Stimulated activated CD8-positive, alpha-beta memory T cell treated with anti-CD3 and anti-CD28 coated beads, Interleukin-4, amount 100 ng/mL, for 48 hours (primary cell): ENCODE results near the gene SLC22A1.
"Not testable (repeated sequence)": the region's sequence is repeated elsewhere in the genome, so short reads cannot be mapped to it uniquely, and the experiment has no call there.

Experiments used
- DNase-seq: peaks from one replicate; pipeline ENCODE4 v3.0.0-alpha.2; 2020

The SLC22A1 gene

DNA sequence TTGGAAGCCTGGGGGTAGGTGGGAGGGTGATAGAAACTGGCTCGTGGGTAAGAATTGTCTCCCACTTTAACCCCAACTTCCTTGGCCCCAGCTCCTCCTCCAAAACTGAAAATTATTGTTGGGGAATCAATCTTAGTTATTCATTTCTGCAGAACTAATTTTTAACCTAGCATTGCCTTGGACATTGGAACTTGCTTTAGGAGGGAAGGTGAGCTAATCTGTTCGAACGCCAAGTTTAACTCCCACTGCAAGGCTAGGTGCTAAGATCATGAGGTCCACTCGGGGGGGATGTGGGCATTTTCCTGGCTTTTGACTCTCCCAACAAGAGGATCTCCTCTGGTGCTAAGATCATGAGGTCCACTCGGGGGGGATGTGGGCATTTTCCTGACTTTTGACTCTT, 3.5 kb downstream of the SLC22A1 start:
- DNase-seq = not testable (repeated sequence)

DNA sequence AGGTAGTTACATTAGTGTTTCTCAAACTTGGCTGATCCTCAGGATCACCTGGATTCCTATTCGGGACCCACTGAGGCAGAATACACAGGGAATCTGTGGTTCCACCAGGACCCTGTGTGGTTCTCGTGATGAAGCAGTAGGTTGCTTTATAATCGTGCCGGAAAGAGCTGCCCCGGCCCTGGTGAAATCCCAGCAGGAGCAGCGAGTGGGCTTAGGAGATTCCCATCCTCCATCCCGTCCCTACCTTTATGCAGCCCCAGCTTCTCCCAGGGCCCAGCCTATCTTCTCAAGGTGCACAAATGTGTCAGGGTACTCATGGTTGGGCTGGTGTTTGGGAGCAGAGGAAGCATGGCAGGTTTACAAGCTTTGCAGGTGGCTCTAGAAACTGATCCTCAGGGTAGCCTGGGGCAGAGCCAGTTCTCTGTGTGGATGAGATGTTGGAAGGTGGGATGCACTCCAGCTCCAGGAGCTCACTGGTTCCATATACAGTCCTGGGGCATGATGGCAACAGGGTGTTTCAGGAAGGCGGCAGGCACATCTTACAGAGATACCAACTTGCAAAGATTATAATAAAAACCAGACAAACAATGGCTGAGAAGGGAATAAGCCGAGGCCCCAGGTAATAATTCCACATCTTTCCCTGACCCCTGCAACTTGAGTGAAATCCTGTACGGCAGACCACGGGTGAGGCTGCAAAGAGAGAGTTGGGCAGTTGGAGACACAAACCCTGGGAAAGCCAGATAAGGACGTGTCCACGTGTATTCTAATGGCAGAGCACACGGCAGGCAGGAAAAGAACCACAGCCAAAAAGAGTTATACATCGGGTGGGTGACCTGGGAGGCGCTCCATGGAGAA, 5.9 kb downstream of the SLC22A1 start:
- DNase-seq = no peak

DNA sequence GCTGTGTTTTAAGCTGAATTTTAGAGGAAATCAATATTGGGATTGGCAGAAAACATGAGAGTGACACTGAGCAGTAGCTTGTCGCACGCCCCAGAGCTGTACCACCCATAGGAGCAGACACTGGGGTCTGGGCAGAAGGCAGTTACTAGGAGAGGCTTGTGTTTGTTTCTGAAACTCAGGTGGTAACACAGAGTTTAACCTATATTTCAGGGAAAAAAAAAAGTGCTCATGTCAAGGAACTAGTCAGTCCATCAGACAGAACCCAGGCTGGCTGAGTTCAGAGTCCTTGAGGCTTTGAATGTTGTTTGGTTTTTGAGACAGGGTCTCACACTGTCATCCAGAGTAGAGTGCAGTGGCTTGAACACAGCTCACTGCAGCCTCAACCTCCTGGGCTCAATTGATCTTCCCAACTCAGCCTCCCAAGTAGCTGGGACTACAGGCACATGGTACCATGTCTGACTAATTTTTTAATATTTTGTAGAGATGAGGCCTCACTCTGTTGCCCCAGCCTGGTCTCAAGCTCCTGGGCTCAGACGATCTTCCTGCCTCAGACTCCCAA, 6.6 kb downstream of the SLC22A1 start:
- DNase-seq = no peak

DNA sequence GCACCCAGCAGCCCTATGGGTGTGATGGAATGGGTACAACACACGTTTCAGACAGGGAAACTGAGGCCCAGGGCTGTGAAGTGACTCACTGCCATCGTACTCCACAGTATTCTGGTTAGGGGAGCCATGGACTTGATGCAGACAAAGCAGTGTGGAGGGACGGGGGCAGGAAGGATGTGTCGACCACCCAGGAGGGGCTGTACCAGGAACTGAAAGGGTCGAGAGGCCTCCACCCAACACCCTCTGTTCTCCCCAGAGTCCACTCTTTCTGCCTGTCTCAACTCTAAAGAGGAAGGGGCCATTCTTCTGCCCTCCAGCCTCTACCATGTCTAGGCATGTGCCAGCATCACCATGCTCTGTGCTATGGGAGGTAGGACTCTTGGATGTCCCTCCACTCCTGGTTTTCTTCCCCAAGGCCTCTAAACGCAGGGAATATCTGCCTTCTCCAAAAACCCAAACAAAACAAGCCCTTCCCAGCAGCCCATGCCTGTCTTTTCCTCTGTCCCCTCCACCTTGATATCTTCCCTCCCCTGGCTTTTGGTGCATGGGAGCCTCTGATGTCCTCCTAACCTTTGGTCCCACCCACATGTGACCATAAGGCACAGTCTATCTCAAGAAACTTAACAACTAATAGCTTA, 7.4 kb downstream of the SLC22A1 start:
- DNase-seq = no peak

DNA sequence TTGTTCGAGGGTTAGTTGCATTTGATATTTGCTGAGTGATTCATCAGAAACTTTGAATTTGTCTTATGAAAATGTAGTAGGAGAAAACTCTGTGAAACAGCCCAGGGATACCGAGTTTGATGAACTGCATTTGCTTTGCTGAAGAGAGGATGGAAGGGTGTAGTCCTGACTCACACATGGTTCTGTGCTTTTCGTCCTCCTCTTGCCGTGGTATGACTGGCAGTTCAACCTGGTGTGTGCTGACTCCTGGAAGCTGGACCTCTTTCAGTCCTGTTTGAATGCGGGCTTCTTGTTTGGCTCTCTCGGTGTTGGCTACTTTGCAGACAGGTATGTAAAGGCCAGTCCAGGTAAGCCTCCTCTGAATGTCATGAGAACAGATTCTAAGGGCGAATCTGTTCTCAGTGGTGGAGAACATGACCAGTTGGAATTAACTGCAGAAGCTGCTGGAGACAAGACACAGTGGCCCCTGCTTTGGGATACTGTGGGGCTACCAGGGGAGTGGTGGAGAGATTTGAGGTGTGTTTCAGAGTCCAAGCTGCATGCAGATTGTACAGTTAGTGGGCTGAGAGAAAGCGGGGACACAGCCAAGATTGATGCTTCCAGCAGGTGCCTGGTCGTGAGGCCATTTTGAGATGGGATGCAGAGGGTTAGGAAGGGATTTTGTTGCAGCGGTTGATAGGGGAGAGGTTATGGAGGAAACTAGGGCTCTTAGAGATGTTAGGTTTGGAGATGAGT, 8.4 kb downstream of the SLC22A1 start:
- no peak for DNase-seq

DNA sequence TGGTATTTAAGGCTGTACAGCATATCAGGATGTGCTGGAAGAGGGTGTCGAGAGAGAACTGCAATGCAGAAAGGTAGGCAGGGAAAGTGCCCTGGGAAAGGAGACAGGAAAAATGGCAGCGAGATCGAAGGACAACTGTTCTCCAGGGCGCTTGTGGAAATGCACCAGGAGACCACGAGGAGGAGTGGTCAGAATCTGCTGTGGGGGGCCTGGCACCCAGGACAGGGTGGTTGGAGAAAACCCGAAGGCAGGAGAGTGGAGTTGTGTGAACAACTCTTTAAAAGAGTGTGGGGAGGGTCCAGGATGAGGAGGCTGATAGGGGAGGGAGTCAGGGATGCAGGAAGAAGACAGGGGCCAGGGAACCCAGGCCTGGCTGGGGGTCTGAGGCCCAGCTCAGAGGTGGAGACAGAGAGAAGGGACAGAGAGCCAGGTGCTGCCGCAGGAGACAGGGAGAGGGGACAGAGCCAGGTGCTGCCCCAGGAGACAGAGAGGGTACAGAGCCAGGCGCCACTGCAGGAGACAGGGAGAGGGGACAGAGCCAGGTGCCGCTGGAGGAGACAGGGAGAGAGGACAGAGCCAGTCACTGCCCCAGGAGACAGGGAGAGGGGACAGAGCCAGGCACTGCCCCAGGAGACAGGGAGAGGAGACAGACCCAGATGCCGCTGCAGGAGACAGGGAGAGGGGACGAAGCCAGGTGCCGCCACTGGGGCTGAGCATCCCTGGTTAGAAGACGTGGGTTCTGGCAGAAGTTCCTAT, 9.3 kb downstream of the SLC22A1 start:
- no peak for DNase-seq

DNA sequence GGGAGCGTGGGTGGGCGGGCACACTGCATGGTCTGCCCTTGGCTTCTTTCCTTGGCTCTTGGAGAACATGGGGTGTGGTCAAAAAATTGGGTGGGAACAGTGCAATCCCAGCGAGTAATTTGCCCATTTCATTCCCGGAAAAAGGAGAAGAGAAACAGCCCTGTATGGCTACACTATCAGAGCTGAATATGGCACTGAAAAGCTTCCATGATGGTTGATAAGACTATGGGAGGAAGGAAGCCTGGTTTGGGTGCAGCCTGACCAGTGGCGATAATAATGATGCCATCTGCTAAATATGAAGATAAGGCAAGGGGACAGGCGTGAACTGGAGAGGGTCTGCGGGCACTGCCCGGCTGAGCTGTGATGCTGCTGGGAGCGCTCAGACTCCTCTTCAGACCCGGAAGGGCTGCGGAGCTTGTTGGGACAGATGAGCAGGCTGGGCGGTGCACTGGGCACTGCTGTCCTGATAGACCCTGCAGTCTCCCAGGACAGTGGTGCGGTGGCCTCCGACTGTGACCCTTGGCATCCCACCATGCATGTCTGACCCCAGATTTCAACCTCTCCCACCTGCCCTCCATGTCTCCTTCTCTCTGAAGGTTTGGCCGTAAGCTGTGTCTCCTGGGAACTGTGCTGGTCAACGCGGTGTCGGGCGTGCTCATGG, 10.2 kb downstream of the SLC22A1 start:
- DNase-seq = no peak

DNA sequence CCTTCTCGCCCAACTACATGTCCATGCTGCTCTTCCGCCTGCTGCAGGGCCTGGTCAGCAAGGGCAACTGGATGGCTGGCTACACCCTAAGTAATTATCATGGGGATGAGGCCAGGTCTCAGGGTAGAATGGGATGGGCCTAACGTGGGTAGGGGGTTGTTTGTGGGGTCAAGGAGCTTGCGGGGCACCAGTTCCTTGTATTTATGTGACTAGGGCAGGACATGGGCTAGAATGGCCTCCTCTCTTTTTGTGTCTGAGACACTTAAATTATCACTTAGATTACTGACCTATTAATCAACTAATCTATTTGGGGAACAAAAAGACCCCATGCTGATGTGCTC, 10.7 kb downstream of the SLC22A1 start:
- DNase-seq = no peak

DNA sequence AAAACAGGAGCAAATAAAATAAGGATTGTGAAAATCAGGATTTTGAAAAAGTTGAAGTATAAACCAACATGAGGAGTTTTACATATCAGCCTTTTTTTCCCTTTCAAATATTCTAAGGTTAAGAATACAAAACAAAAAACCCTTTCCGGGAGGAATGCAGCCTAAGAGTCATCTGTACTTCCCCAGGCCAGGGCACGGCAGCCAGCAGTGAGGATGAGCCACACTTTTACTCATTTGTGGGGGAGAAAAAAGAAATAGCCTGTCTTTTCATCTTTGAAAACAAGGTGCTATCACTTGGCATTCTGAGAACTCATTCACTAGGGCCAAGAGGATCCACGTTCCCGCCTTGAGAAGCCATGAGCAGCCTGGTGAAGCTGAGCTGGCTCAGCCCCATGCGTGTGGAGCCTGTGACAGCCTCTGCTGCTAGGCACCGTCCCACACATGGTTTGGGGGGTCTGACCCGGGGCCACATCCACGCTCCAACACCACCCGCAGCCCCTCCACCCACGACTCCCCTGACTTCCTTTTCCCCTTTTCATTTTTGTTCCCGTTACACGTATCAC, 11.2 kb downstream of the SLC22A1 start:
- DNase-seq = no peak

DNA sequence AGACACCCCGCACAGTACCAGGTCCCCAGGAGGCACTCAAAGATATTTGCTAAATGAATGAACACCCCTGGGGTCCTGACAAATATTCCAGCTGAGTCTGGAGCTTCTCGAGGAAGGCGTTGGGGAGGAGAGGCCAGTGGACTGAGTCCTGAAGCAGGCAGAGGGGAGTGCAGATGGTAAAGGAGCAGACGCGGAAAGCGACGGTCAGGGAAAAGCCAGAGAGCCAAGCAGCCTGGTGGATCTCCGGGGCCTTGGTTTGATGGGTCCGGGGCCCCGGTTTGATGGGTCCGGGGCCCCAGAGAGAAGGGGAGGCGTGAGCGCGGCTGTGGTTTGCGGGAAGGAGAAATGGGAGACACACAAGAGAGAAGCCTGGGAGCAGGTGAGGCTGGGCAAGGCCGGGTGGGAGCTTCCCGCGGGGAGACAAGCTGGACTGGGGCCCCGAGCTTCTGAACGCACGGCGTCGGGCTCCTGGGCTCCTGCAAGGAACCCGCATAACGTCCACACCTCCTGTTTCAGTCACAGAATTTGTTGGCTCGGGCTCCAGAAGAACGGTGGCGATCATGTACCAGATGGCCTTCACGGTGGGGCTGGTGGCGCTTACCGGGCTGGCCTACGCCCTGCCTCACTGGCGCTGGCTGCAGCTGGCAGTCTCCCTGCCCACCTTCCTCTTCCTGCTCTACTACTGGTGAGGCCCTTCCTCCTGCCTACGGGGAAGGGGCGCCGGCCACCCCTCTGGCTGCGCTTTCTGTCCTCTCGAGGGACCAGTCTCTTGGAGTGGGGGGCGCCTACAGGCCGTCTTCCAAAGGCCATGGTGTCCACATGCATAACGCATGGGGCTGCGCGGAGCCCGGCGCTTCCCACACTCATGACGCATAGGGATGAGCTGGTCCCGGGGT, 12.1 kb downstream of the SLC22A1 start:
- DNase-seq = peak; percentile 29

DNA sequence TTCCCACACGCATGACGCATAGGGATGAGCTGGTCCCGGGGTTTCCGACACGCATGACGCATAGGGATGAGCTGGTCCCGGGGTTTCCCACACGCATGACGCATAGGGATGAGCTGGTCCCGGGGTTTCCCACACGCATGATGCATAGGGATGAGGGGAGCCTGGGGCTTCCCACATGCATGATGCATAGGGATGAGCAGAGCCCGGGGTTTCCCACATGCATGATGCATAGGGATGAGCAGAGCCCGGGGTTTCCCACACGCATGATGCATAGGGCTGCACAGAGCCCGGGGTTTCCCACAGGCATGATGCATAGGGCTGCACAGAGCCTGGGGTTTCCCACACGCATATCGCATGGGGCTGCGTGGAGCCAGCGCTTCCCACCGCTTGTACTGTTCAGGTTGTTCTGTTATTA, 12.7 kb downstream of the SLC22A1 start:
- peak; percentile 43 for DNase-seq

DNA sequence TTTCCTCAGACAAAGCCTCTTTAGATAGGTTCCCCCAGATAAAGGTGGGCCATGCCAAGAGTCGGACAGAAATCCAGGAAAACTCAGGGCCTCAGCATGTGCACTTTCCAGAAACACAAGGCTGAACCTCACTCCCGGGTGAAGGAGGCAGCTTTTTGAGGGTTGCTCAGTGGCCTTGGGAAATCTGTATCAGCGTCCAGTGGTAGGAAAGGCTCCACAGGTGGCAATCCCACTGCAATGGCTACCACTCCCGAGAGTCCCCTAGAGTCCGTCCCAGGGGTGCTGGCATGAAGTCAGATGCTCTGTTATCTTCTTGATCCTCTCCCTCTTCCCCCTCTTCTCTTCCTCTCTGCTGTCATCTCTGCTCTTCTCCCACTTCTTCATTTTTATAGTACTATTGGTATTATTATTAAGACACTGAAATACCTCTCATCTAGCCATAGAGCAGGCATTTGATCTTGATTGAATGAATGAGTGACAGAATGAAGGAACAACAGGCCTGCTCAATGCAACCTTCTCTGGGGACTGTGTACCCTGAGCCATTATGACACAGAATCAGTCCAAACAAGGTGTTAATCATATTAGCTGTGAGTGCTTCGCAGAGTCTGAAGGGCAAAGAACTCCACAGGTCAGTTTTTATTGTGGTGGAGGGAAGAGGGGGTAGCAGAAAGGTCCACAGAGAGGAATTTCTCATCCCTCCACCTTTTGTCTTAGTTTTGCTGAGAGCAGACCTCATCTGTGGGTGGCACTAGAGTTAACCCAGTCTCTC, 13.3 kb downstream of the SLC22A1 start:
- DNase-seq = no peak

DNA sequence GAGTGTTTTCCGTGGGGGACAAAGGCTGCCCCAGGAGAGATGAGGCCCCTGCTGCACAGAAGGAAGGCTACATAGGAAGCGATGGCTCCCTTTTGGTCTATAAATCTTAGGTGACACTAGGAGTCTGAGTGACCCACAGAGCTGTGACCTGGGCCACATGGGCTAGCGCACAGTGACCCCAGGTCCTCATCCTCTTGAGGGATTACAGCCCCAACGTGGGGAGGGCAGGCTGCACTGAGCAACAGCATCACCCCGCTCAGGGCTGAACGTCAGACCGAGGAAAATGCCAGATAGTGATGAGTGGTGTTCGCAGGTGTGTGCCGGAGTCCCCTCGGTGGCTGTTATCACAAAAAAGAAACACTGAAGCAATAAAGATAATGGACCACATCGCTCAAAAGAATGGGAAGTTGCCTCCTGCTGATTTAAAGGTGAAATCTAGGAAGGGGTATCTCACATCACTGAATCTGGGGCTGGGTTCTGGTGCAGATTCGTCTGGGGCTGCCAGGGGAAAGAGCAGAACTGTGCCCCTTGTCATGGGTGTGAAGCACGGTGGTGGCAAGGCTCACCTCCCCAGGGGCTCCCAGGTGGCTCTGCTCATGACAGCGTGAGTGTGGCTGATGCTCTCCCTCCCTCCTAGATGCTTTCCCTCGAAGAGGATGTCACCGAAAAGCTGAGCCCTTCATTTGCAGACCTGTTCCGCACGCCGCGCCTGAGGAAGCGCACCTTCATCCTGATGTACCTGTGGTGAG, 14.5 kb downstream of the SLC22A1 start:
- DNase-seq = no peak

DNA sequence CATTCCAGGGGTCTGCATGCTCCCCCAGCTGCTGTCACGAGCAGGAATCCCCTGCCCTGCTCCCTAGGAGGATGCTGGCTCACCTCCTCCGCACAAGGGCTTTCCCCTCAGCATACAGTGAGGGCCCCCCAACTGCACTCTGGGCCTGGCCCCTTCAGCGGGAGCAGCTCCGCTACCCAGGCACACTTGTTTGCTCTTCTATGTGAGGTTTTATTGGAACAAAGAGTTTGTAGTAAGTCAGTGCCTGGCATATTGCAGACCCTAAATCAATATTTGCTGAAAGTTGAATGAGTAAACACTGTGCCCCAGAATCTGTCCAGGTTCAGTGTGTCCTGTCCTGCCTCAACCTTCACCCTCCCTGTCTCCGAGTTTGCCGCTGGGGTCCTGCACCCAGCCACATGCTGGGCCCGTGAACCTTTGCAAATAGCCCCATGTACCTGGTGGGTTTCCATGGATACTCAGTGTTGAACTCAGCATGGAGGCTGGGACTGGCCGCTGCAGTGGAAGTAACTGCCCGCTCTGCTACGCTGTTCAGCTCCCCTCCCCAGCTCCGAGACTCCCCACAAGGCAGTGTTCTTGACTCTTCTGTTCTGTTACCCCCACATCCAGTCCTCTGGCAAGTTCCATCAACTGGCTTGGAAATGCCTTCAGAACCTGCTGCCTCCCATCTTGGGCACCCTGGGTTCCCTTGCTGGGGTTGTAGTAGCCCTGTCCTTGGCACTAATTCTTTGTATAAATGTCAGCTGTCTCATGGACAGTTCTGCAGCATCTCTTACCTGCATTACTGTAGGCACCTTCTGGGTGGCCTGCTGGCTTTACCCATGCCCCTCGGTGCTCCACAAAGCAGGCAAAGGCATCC, 15.7 kb downstream of the SLC22A1 start:
- no peak for DNase-seq

DNA sequence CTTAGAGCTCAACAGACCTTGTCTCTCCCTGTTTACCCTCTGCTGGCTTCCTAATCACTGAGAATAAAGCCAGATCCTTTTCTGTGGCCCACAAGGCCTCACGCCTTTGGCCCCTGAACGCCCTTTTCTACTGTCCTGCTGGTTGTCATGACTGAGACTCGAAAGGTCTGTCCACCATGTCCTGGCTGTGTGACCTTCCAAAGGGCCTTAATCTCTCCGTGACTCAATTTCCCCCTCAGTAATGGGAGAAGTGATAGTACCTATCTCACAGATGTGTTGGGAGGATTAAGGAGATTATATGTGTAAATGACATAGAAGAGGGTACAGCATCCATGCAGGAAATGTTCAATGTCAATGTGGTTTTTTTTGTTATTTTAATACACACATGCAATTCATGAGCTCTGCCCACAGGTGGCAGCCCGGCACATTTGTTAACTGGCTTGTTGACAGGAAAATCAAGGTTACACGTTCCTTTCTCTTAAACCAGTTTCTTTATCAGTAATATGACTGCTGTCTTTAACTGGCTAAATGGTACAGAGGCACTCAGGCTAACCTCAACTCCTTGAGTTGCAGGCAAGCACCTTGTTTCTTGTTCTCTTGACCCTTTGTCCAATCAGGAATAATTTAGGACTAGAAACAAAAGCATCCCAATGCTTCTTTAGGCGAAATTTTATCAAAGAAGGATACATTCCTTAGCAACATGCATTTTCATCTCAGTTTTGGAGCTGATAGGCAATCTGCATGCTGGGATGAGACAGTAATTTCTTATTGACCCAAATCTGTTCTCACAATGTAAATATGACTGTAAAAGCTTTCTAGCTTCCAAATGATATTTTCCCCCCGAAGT, 16.6 kb downstream of the SLC22A1 start:
- peak; percentile 76 for DNase-seq

DNA sequence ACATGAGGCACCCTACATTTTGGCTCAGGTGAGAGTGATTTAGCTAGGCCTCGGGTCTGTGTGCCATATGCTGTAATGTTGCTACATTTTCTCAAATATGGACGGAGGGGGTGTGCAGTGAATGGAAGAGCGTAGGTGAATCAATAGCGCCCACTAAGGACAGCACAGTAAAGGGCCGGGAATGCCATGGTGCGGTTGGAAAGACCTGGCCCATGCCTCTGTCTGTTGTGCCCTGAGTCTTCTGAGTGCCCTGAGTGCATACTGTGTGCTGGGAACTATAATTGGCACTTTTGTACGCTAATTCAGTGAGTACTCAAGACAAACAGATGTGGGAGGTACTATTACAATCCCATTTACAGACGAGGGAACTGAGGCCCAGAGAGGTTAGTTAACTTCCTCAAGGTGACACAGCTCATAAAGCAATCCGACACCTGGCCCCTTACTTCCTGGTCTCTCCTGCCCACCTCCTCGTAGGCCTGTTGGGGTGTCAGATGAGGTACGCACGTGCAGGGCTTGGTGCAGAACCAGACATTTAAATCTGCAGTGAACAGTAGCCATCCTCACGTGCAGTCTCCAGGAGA, 17.3 kb downstream of the SLC22A1 start:
- no peak for DNase-seq

DNA sequence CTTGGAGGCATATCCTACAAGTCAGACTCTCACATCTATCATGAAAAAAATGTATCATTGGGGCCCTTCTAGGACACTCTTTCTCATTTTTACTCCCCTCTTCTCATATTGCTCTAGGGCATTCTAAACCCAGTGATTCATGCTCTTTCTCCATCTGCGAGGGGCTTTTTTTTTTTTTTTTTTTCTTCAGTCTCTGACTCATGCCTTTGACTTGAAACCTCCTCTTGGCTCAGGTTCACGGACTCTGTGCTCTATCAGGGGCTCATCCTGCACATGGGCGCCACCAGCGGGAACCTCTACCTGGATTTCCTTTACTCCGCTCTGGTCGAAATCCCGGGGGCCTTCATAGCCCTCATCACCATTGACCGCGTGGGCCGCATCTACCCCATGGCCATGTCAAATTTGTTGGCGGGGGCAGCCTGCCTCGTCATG, 17.8 kb downstream of the SLC22A1 start:
- DNase-seq = no peak
